NCI-H2227 treated with DMSO at 0.1 percent for 48 hours (cell line): ENCODE data around the gene SEZ6.

Source experiments
- DNase-seq: peaks from one replicate; lab custom pipeline; 2025; lab: John Stamatoyannopoulos, UW

SEZ6 gene

GRCh38 chr17:29005936-29006511, at the start of gene SEZ6:
Gene SEZ6 (minus strand): TSS chr17:29006033. CDS start chr17:29005869, 164 bp downstream.
- peak; percentile 25 for DNase-seq

GRCh38 chr17:29054835-29055234, 49.0 kb upstream of the SEZ6 start:
- DNase-seq: no peak

- no peak for DNase-seq
These were observed 45.9 kb upstream of the SEZ6 start for GRCh38 chr17:29051731-29052130.

- no peak for DNase-seq
These were observed 45.4 kb upstream of the SEZ6 start for GRCh38 chr17:29051194-29051593.

GRCh38 chr17:29050176-29050575, 44.3 kb upstream of the SEZ6 start:
- no peak for DNase-seq

GRCh38 chr17:29049541-29050145, 43.8 kb upstream of the SEZ6 start:
- DNase-seq: no peak

GRCh38 chr17:29048440-29049368, 42.9 kb upstream of the SEZ6 start:
- peak; percentile 76 for DNase-seq

- DNase-seq: no peak
These were observed 40.6 kb upstream of the SEZ6 start for GRCh38 chr17:29046473-29046839.

- DNase-seq: no peak
These were observed 40.1 kb upstream of the SEZ6 start for GRCh38 chr17:29045734-29046472.

GRCh38 chr17:29045026-29045425, 39.2 kb upstream of the SEZ6 start:
- DNase-seq: no peak

- peak; percentile 20 for DNase-seq
These were observed 37.8 kb upstream of the SEZ6 start for GRCh38 chr17:29043539-29044145.

GRCh38 chr17:29042679-29043538, 37.1 kb upstream of the SEZ6 start, which contains the start of gene PIPOX:
Gene PIPOX (plus strand): TSS chr17:29043141. CDS start chr17:29043226, 85 bp downstream.
- peak; percentile 94 for DNase-seq

GRCh38 chr17:29042026-29042678, 36.3 kb upstream of the SEZ6 start:
- no peak for DNase-seq

GRCh38 chr17:29041571-29041970, 35.7 kb upstream of the SEZ6 start:
- DNase-seq: no peak

- DNase-seq: no peak
These were observed 35.3 kb upstream of the SEZ6 start for GRCh38 chr17:29041091-29041490.

- peak; percentile 21 for DNase-seq
These were observed 34.1 kb upstream of the SEZ6 start for GRCh38 chr17:29039764-29040598.

GRCh38 chr17:29038085-29038795, 32.4 kb upstream of the SEZ6 start:
- peak; percentile 52 for DNase-seq

- no peak for DNase-seq
These were observed 31.9 kb upstream of the SEZ6 start for GRCh38 chr17:29037739-29038084.

- DNase-seq: no peak
These were observed 30.8 kb upstream of the SEZ6 start for GRCh38 chr17:29036584-29036983.
